GM19463 (cell line): ENCODE measurements around the gene EEFSEC.

Experiments used
- ATAC-seq: cut with Tn5 transposase; IDR thresholded peaks from one replicate; pipeline ENCODE4 v1.9.1; 2021; ENCODE audit warnings: mild to moderate bottlenecking, moderate library complexity; ENCODE audit not compliant: unreplicated experiment

The EEFSEC gene

DNA sequence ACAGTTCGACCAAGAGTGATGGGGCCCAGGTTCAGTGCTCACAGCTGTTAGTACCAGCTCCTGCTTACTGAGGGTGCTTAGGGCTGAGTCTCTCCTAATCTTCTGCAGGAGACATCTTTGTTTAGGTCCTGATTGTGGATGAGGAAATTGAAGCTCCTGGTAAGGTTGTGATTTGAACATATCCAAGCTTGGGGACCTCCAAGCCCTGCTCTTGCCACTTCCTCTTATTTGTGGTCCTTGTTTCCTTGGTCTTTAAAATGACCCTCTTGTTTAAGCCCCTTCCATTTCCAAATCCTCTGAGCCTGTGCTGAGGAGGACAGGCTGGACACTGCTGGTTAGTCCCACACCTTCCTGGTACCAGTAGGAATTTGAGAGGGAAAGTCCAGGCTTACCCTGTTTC lies 87.0 kb downstream of the EEFSEC start:
- ATAC-seq: no peak

DNA sequence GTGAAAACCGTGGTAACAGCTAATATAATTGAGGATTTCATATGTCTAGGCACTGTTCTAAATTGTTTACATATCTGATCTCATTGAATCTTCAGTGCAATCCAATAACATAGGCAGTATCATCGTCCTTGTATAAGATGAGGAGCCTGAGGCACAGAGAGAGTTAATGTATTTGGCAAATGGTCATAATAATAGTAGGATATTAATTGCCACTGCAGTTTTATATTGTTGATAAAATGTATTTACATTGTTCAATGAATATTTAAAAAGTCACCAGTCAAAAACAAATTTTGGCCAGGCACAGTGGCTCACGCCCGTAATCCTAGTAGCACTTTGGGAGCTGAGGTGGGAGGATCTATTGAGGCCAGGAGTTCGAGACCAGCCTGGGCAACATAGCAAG lies 88.5 kb downstream of the EEFSEC start:
- no peak for ATAC-seq

DNA sequence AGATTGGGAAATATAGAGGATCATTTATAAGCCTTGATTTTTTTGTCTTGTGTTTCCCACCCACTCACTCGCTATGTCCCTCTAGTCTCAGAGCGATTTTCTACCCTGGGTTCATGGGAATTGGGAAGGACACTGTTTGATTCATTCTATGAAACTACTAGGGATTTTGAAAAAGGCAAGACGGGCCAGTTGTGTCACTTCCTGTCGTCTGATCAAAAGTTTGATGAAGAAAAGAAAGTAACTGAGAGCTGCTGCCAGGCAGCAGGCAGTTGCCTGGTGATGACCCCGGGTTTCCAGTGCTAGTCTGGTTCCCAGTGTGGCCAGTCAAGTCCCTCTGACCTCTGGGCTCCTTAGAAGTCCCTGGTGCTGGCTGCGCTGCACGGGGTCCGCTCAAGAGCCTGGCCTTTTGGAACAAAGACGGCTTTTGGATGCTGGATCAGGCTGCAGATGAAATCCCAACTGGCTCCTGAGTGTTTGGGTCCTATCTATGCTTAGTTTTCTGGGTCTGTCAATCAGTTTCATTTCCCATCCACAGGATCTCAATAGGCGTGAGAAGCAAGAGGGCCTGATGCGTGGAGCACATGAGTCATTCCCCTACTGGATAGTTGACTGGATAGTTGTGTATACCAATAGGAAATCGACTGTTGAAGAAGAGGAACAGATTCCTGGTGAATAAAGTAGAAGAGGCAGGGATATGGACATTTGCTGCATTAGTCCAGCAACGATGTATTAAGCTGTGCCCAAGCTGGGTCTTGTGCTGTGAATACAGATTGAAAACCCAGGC lies 89.7 kb downstream of the EEFSEC start:
- ATAC-seq: no peak

DNA sequence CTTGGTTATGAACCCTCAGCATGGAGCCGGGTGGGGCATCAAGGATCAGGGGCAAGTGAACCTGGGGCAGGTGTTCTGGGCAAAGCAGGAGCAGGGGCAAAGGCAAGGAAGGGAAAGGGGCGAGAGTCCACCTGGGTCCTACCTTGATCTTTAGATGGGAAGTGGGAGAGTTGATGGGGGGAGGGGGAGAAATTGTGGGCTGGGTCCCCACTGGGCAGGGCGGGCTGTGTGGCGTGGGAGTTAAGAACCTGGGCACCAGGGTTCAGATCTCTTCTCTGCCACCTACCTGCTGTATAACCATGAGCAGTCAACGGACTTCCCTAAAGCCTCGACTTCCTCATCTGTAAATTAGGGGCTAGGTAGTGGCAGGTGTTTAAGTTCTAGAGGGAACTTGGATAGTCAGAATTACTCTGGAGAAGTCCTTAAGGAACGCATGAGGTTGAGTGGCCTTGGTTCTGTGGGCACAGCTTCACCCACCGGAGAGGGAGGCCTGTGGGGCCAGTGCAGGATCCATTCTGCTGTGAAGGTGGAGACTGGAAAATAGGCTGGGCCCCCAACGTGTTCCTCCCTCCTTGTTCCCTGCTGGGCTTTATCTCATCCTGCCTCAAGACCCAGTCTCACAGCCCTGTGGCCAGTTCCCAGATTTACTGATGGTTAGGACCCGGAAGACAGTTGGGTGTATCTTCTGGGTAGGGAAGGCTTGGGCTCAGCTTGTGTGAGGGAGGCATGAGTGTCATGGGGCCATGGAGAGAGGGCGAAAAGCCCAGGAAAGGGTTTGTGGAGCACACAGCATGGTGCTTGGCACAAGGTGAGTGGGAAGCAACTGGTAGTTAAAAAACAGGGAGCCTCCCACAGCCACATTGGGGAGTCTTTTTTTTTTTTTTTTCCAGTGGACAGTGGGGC lies 90.6 kb downstream of the EEFSEC start:
- no peak for ATAC-seq

DNA sequence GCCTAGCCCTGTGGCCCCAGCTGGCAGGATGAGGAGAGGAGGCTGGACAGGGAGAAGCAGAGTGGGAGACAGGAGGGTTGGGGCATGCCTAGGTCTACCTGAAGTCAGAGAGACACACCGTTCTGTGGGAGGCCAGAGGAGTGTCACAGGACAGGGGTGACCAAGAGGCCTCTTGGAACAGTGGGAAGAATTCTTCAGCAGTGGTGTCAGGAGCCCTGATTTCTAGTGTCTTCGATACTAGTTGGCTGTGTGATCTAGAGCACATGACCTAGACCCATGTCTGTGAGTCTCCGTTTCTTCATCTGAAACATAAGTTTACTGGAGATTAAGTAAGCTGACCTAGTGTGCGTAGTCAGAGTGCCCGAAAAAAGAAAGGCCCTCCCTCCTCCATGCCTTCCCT lies 92.2 kb downstream of the EEFSEC start:
- ATAC-seq: no peak

DNA sequence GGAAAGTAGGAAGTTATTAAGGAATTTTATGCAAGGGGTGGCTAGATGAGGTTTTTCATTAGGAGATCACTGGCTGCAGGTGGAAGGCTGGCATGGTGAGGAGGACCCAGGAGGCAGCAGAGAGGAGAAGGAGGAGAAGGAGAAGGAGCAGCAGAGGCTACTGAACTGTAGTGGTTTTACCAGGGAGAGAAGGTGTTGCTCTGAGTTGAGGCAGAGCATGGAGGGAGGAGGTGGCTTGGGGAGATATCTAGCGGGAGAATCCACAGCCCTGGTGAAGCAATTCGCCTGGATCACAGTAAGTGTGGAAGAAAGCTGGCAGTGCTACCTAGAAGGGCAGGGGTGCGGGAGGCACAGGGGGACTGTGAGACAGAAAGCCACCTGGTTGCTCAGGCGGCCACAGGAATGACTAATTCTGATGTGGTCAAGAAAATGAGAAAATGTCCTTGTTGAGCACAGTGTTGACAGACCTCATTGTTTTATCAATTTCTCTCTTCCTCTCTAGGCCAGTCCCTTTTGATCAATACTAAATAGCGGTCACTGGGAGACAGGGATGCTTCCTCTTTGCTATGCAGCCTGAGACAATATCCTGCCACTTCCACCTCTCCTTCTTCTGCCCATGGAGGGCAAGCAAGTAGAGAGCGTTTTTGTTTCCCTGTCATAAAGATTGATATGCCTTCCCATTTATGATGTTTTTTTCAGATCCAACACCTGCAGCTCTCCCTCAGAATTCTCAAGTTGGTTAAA lies 94.6 kb downstream of the EEFSEC start:
- no peak for ATAC-seq

DNA sequence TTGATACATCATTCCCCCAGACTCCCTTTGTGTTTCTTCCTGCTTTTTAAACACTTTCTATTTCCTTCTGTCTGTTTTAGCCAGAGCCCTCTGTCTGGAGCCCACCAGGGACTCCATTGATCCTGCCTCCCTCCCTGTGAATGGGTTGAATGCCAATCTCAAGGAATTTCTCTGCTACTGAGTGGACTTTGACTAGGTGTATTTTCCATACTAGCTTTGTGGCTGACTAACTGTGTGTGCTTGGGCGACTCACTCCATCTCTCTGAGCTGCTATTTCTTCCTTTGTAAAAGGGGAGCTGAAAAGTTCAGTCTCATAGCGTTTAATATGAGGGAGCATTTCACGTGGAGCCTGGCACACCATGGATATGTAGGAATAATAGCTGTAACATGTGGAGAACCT lies 98.8 kb downstream of the EEFSEC start:
- no peak for ATAC-seq

DNA sequence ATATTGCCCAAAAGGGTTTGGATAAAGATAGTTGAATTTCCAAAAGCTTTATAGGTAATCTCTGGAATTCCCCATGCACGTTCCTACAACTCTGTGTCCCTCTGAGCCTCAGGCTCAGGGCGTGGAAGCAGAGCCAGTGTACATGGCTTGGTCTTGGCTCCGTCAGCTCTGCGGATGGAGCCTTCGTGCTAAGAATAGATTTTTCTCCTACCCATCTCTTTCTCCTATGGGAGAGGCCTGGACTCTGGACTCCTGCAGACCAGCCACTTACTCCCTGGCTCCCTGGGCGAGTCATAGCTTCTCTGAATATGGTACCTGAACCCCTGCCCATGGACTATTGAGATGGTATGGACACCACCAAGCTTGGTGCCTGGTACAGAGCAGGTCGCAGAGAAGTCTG lies 99.9 kb downstream of the EEFSEC start:
- no peak for ATAC-seq

DNA sequence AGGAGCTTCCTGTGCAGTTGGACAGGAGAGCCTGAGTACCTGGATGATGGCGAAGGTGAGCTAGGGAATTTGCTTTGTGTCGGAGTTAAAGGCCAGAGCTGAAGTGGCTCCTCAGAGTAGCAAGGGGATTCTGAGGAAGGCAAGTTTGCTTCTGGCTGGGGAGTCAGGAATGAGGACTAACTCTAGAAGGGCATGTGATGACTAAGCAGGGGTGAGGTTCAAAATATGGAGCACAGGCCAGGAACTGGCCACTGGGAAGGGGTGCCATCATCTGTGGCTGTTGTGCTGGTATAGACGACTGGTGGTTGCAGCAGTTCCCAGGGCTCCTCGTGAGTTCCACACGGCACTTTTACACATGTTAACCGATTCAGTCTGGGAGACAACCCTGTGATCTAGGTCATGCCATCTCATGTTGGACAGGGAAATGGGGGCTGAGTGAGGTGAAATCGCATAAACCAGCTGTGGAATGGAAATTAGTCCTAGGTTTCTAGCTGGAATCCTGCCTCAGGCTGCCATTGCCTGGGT lies 100.8 kb downstream of the EEFSEC start:
- ATAC-seq: no peak

DNA sequence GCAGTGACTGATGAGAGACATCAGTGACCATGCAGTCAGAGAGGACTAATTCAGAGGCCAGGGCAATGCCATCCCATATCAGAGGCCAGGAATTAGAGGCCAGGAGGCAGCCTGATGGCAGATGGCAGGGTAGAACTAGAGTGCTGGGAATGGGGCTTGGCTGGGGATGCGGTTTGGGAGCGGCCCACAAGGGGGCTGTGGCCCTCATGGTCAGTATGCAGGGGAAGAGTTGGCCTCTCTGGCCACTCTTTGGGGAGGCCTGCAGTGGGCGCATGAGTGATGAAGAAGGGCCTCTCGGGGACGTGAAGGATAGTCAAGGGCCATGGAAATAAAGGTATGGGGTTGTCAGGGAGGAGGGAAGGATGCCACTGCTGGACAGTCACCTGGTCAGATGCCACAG lies 101.7 kb downstream of the EEFSEC start:
- ATAC-seq: no peak

DNA sequence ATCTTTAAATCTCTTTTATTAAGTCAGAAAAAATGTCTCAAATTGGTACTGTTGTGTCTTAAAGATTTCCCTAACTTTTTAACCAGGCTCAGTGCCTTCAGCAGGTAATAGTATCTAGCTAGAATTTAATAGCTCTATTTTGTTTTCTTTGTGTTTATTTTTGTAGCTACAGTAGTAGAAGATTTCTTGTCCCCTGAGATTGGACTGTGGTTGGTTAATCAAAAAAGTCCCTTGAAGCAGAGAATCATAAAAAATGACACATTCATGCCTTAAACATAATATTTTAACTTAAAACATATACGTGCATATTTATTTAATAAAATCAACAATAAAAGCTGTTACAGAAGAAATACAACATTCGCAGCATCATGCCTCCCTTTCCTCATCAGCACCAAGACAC lies 102.8 kb downstream of the EEFSEC start:
- ATAC-seq: no peak

DNA sequence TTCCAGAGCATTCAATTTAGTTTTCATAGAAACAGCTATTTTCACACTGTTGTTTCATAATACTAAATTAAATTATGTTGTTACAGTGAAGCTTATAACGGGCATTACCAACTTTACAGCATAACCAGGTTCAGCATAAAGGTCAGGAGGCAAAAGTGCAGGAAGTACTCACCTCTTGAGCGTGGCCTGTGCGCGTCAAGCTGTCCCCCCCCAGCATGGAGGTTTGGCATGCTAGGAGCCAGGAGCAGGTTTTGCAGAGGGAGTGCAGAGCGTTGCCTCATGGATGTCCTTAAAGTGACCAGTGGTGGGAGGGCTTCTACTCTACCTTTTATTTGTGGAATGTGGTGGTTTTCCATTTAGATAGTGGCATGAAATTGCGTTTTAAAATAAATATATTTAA lies 104.4 kb downstream of the EEFSEC start:
- ATAC-seq: no peak

DNA sequence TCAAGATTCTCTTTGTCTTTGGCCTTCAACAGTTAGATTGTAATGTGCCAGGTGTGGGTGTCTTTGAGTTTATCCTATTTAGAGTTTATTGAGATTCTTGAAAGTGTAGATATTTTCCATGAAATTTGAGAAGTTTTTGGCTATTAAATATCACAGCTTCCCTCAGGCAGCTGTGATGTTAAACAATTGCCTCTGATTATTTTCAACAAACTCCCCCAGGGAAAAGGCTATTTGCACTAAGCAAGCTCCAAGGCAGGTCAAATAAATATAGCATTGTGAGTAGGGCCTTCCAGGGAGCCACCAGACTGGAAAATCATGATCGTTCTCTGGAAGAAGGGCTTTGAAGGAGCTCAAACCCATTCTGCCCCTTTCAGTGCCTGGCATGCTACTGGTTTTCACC lies 107.0 kb downstream of the EEFSEC start:
- ATAC-seq: no peak

DNA sequence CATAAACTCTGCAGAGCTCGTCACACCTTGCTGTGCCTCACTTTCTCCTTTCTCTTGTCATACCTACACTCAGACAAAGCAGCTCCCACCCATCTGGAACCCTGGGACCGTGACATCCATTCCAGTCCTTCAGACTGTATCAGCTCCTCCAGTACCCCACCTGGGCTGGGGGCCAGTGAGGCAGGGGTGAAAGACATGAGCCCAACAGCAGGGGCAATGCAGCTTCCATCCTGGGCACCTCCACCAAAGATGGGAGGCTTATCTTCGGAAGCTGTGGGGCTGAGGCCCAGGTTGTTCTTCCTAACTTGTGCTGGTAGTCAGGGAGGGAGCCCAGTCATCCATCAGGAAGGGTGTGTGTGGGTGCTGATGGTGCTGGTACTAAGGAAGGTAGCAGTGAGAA lies 109.2 kb downstream of the EEFSEC start:
- ATAC-seq: no peak

DNA sequence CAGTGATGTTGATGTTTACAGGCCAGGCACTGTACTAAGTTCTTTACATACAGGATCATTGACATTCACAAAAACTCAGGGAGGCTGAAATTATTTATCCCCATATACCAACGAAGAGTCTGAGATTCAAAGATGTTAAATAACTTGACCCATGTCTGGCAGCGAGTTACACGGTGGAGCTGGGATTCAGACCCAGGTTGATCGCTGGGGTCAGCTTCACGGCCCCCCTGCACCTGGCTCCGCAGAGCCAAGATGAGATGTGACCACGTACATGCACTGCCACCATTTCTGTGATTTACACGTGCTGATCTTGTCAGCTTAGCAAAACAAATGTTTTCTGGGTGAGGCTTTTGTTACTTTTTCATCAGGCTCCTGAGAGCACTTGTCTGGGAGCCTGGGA lies 109.8 kb downstream of the EEFSEC start:
- ATAC-seq: no peak

DNA sequence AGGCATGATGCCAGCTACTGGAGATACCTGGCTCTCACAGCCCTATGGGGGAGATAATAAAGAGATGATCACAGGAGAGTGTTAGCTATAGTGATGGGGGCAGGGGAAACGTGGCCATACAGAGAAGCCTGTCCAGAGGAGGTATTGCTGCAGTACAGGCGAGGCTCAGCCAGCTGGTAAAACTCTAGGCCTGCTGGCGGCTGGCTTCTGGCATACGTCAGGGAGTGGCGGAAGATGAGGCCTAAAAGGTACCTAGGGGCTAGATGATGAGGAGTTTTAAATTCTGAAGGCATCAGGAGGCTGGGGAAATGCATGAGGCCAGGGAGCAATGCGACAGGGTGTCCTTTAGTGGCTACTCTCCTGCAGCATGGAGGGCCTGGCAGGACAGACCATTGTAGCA lies 110.7 kb downstream of the EEFSEC start:
- ATAC-seq: no peak

DNA sequence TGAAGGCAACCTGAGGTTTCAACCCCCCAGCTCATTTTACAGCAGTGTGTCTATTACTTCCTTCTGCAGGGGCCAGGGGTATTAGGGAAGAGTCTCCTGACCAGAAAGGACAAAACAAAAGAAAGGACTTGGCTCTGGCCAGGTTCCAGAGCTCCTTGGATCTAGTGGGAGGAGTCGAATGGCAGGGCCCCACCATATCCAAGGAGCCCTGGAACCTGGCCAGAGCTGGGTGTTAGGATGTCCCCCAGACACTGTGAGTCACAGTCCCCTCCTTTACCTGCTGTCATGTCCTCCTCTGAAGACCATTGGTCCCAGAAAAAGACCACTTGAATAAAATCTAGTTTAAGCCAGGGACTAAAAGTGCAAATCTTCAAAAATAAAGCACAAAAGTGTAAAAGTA lies 113.2 kb downstream of the EEFSEC start:
- no peak for ATAC-seq

DNA sequence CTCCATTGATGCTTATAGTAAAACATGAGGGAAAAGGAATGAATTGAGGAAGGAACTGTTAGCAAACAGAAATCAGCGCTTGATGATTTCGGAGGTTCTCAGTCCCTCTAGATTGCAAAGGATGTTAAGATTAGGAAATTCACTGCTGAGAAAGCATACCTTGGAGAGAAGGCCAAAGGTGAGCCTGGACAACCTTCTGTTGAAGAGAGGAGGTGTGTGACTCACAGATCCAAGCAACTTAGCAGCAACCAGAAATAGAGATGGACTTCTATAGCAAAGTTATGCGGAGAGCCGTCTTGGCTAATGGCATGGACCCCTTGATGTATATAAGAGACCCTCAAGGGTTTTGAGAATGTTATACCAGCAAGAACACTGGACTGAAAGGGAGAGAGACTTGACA lies 114.3 kb downstream of the EEFSEC start:
- ATAC-seq: no peak

DNA sequence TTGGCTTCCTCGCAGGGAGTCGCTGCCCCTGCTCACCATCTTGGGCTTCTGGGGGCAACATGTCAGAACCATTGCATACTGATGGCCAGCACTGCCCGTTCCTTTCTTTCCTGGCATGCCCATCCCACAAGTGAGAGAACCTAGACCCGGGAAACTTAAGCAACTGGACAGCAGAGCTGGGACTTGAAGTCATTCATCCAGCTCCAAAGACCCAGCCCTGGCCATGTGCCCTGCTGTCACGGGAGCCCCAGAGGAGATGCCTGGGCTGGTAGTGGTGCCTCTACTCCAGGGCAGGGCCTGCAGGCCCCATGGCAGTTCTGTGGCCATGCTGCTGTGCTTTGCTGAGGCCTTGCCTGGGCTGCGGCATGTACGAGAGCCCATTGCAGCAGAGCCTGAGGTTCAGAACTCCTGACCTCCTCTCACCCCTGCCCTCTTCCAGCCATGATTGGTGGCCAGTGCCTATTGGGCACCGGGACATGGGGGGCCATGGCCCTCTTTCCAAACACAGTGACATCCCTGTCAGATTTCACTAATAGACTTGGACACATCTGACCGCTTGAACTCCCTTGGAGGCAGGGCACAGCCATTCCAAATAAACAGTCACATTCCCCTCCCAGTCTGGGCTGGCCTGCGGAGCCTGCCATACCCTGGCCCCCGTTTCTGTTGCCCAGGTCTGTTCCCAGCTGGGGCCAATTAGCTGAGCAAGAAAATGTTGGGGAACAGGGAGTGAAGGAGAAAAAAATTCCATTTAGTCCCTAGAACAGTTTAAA lies 115.9 kb downstream of the EEFSEC start:
- no peak for ATAC-seq

DNA sequence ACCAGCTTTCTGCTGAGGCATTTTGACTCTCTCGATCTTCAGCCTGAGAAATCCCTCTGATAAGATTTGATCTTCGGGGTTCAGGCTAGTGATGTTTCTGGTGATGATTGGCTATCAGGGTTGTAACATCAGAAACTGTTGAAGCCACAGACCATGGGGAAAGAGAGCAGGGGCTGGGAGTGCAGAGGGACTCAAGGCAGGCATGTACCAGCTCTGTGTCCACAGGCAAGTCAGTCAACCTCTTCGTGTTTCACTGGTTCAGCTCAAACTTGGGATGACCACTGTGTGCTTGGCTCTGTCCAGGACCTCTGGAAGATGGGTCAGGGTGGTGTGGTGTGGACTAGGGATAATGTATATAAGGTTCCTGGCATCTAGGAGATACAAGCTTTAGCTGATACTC lies 116.5 kb downstream of the EEFSEC start:
- no peak for ATAC-seq
